SH-SY5Y (cell line): ENCODE measurements around the gene XRCC1.

ENCODE experiments used
- GATA2 ChIP-seq: IDR thresholded peaks from 2 replicates; pipeline ENCODE4 v1.6.1; 2011; ENCODE audit warnings: mild to moderate bottlenecking, low read depth, low read length
- GATA3 ChIP-seq: IDR thresholded peaks from 2 replicates; pipeline ENCODE4 v1.6.1; 2011; ENCODE audit warnings: low read depth, mild to moderate bottlenecking, low read length, moderate library complexity

Gene XRCC1

GRCh38 chr19:43594710-43595604, 19.6 kb upstream of the XRCC1 start:
- TF ChIP-seq GATA2 (no peak), GATA3 (no peak)

DNA sequence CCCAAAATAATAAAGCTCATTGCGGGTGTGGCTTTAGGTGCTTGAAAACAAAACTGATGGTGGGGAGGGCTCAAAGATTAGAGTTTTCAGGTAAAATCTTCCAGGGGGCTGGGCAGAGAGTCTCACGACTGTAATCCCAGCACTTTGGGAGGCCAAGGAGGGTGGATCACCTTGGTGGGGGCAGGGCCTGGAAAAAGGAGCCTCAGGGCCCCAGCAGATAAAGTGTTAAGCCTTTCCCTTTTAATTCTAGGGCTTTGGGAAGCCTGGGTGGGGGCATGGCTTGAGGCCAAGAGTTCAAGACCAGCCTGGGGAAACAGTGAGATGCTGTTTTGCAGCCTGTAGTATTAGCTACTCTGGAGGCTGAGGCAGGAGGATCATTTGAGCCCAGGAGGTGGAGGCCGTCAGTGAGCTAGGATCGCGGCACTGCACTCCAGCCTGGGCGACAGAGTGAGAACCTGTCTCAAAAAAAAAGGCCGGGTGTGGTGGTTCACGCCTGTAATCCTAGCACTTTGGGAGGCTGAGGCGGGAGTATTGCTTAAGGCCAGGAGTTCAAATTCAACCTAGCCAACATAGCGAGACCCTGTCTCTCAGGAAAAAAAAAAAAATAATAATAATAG, 18.9 kb upstream of the XRCC1 start:
- TF ChIP-seq GATA2 (no peak), GATA3 (no peak)

- TF ChIP-seq GATA2 (no peak), GATA3 (no peak)
Measured at GRCh38 chr19:43592800-43593350, 17.5 kb upstream of the XRCC1 start.

DNA sequence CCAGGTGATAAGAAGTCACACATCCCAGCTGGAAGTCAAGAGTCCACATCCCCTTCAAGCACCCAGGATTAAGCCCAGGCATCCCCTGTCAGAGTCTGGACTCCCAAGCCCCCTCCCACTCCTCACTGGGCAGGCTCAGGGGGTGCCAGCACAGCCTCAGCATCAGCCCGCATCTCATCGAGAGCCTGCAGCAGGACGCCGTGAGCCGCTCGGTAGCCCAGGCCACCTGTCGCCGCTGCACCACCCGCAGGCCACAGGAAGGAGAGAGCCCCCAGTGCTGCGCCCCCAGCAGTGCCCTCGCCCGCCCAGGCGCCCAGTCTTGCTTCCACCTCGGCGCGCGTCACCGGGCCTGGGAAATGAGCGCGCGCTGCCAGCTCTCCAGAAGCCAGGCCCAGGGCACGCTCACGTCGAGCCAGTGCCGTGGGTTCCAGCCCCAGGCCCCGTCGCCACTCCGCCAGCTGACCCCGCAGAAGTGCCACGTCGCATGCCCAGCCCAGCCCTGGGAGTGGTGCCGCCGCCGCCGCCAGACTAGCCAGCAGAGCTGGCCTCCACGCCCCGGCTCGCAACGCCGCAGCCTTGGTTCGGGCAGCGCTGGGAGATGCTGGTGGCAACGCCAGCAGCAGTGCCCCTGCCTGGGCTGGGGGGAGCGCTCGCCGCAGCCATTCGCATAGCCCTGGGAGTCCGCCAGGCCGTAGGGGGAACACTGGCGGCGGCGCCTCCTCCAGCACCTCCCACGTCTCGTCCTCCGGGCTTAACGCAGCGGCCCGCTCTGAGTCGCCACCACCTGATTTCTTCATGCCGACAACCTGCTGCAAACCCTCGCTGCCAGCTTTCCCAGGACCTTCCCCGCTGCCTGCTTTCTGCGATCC, 16.8 kb upstream of the XRCC1 start:
- no peak for TF ChIP-seq GATA3
- no peak for TF ChIP-seq GATA2

GRCh38 chr19:43589678-43590077, 14.4 kb upstream of the XRCC1 start:
- TF ChIP-seq GATA2 (no peak), GATA3 (no peak)

DNA sequence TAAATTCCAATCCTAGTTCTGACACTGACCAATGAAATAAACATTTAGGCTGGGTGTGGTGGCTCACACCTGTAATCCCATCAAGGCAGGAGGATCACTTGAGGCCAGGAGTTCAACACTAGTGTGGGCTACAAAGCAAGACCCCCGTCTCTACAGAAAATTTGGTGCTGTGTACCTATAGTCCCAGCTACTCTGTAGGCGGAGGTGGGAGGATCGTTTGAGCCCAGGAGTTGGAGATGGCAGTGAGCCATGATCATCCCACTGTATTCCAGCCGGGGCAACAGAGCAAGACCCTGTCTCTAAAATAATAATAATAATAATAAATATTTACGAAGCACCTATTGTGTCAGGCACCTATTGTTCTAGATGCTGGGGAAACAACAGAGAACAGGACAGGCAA, 13.9 kb upstream of the XRCC1 start:
- TF ChIP-seq GATA2 (no peak), GATA3 (no peak)

- TF ChIP-seq GATA3 (no peak), GATA2 (peak; percentile 72)
Measured at GRCh38 chr19:43586346-43586745, 11.0 kb upstream of the XRCC1 start.

DNA sequence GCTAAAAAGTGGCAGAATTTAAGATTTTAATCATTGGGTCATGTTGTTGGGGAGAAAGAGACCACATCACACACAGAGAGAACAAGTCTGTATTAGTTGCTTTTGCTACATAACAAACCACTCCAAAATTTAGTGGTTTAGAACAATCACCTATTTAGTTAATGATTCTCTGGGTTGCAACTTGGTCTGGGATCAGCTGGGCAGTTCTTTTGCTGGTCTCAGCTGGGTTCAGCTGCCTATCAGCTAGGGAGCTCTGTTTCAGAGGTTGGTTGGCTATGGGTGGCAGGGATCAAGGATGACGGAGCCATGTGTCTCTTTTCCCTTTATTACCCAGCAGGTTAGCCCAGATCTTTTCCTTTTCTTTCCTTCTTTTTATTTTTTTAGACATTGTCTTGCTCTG, 9.2 kb upstream of the XRCC1 start:
- TF ChIP-seq GATA2 = no peak
- no peak for TF ChIP-seq GATA3

GRCh38 chr19:43582495-43582894, 7.2 kb upstream of the XRCC1 start:
- TF ChIP-seq GATA2 (no peak), GATA3 (no peak)

DNA sequence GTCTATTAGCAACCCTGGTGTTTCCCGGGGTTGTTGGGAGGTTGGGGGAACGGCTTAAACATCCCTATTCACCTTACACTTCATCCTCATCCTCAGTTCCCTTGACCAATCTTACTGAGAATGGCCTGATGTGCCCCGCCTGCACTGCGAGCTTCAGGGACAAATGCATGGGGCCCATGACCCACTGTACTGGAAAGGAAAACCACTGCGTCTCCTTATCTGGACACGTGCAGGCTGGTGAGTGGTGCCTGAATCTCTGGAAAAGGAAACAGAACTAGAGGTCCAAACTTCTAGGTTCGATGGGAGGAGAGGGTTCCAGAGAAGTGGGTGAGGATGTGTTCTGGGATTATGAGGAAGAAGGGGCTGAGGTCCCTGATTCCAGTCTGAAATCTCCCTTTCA, 6.1 kb upstream of the XRCC1 start:
- TF ChIP-seq GATA3 (no peak), GATA2 (no peak)

DNA sequence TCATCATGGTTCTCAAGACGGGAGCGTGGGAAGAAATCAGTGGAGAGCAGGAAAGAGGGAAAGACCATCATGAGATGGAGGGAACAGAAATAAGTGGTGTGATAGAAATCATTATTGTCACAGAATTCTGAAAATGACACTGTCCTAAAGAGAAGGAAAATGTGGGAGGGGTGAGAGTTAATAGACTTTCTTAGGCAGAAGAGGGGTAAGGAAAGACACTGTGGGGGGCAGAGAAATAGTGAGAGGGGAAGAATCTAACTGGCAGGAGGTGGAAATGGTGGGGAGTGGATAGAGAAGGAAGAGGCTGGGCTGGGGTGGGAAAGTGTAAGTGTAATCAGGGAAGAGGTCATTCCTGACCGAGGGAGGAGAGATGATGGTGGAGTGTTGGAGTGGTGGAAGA, 3.5 kb upstream of the XRCC1 start:
- TF ChIP-seq GATA3 (no peak), GATA2 (no peak)

DNA sequence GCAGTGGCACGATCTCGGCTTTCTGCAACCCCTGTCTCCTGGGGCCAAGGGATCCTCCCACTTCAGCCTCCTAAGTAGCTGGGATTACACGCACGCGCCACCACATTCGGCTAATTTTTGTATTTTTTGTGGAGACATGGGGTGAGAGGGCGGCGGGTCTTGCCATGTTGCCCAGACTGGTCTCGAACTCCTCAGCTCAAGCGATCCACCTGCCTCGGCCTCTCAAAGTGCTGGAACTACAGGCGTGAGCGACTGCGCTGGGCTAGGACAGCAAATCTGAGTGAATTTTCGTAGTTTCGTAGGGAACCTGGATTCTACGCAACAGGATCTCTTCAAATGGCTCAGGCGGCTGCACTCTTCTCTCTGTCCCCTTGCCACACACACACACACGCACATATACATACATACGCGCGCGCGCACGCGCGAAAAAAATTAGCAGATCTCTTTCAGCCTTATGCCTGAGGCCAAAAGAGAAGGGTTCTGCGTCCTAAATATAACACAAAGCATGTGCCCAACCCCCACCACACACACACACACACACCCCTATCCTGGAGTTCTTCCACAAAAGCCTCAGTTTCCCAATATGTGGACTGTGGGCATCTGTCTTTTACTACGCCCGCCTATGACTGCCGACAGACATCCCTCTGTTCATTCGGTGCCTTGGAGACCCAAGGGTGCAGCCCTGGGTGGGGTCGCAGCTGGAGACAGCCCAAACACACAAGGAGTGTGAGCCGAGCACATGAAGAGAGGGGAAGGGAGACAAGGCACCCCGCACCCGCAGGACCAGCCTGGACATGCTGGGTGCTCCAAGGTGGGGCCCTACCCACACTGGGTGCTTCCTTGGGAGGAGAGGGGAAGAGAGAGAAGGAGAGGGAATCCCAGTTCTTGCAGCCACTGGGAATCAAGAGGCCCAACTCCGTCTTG, 890 bp upstream of the XRCC1 start:
- TF ChIP-seq GATA3 (no peak), GATA2 (no peak)

GRCh38 chr19:43574424-43575155, 737 bp downstream of the XRCC1 start:
- no peak for TF ChIP-seq GATA2
- no peak for TF ChIP-seq GATA3
